SK-N-SH (cell line): ENCODE measurements around the gene ACTN4. TPM values are rescaled to one million over a fixed set of nuclear protein-coding genes. Genes with fewer than 3 reads are reported as not detected.

Experiments used
- CTCF ChIA-PET: fragments of 300-600, 350-600 bp; formaldehyde crosslinking; extraction: SDS; loops from one replicate; lab custom pipeline; 2021; lab: Yijun Ruan, JAX
- POLR2A ChIA-PET: fragments of 350-600 bp; sonication (Branson Sonifier 250); formaldehyde crosslinking; extraction: SDS; loops from one replicate; lab custom pipeline; 2020; ENCODE audit warnings: antibody characterized with exemption, inconsistent platforms; lab: Yijun Ruan, JAX
- DNase-seq: peaks from one replicate; pipeline ENCODE4 v3.0.0; 2012
- H2AFZ ChIP-seq: fragments of 200-600 bp; sonication (generic); 2 replicates; pipeline ENCODE4 v1.8.1; 2016; ENCODE audit warnings: antibody characterized with exemption, mild to moderate bottlenecking, low read depth
- H3F3A ChIP-seq: fragments of 200-600 bp; sonication (generic); replicated peaks from 2 replicates; pipeline ENCODE3; 2016; ENCODE audit warnings: antibody characterized with exemption, mild to moderate bottlenecking; ENCODE audit not compliant: insufficient read depth
- H3K27ac ChIP-seq, 2 experiments: fragments of 200-500 bp in 1 of 2; fragments of 200-600 bp in 1 of 2; sonication (Bioruptor generic) in 1 of 2; sonication (generic), shearing (Covaris generic) in 1 of 2; 2 replicates each; pipeline versions ENCODE4 v1.5.1 to v1.6.1; 2014 to 2016; ENCODE audit warnings: low read depth in 2 of 2, inconsistent platforms in 1 of 2, low read length in 1 of 2, mild to moderate bottlenecking in 1 of 2, mixed read lengths in 1 of 2
- H3K27me3 ChIP-seq: fragments of 200-600 bp; sonication (generic), shearing (Covaris generic); 2 replicates; pipeline ENCODE4 v1.6.1; 2016; ENCODE audit warnings: mixed run types; ENCODE audit not compliant: insufficient read depth
- H3K36me3 ChIP-seq, 2 experiments: fragments of 200-500 bp in 1 of 2; fragments of 200-600 bp in 1 of 2; sonication (Bioruptor generic) in 1 of 2; sonication (generic) in 1 of 2; replicated peaks in 1 of 2; 2 replicates each; pipeline versions ENCODE3 to v1.5.1; 2014 to 2016; ENCODE audit warnings: low read length in 1 of 2, mild to moderate bottlenecking in 1 of 2; ENCODE audit not compliant: insufficient read depth in 2 of 2, control insufficient read depth in 1 of 2
- H3K4me1 ChIP-seq, 2 experiments: fragments of 200-500 bp in 1 of 2; fragments of 200-600 bp in 1 of 2; sonication (Bioruptor generic) in 1 of 2; sonication (generic), shearing (Covaris generic) in 1 of 2; 2 replicates each; pipeline versions ENCODE4 v1.5.1 to v1.6.1; 2014 to 2016; ENCODE audit warnings: low read depth in 1 of 2, low read length in 1 of 2, mixed run types in 1 of 2; ENCODE audit not compliant: insufficient read depth in 2 of 2, control insufficient read depth in 1 of 2
- H3K4me2 ChIP-seq: fragments of 200-600 bp; sonication (generic), shearing (Covaris generic); 2 replicates; pipeline ENCODE4 v1.6.1; 2017; ENCODE audit warnings: mixed run types
- H3K4me3 ChIP-seq, 2 experiments: fragments of 200-500 bp in 1 of 2; fragments of 200-600 bp in 1 of 2; sonication (Bioruptor generic) in 1 of 2; sonication (generic), shearing (Covaris generic) in 1 of 2; 2 replicates each; pipeline versions ENCODE4 v1.5.1 to v1.8.1; 2014 to 2016; ENCODE audit warnings: low read depth in 2 of 2, inconsistent platforms in 1 of 2, low read length in 1 of 2, mild to moderate bottlenecking in 1 of 2, mixed read lengths in 1 of 2, moderate library complexity in 1 of 2
- H3K79me2 ChIP-seq: fragments of 200-600 bp; sonication (generic); 2 replicates; pipeline ENCODE4 v1.8.1; 2017; ENCODE audit warnings: mild to moderate bottlenecking; ENCODE audit not compliant: insufficient read depth
- H3K9ac ChIP-seq: fragments of 200-600 bp; sonication (generic); 2 replicates; pipeline ENCODE4 v1.6.1; 2017; ENCODE audit warnings: mixed run types
- H3K9me2 ChIP-seq: fragments of 200-600 bp; sonication (generic); 2 replicates; pipeline ENCODE4 v1.6.1; 2017; ENCODE audit warnings: mixed run types
- H3K9me3 ChIP-seq: fragments of 200-600 bp; sonication (generic); 2 replicates; pipeline ENCODE4 v1.6.1; 2017; ENCODE audit warnings: mixed run types, mild to moderate bottlenecking, moderate library complexity
- H4K20me1 ChIP-seq: fragments of 200-600 bp; sonication (generic); 2 replicates; pipeline ENCODE4 v1.6.1; 2017; ENCODE audit warnings: mild to moderate bottlenecking, mixed run types; ENCODE audit not compliant: insufficient read depth
- CHD2 ChIP-seq: fragments of 150-350 bp; IDR thresholded peaks from 2 replicates; pipeline ENCODE4 v1.6.1; 2018; ENCODE audit warnings: low read length; ENCODE audit not compliant: partially characterized antibody
- EZH2phosphoT487 ChIP-seq: fragments of 200-600 bp; sonication (generic); IDR thresholded peaks from 2 replicates; pipeline ENCODE4 v1.6.1; 2017; ENCODE audit warnings: low read depth, mixed run types, mild to moderate bottlenecking, antibody characterized with exemption, moderate library complexity, borderline replicate concordance
- FOXJ3 ChIP-seq: sonication (generic); formaldehyde crosslinking; IDR thresholded peaks from 2 replicates; pipeline ENCODE4 v1.5.1; 2020; ENCODE audit warnings: mild to moderate bottlenecking, missing genetic modification reagents
- GATA2 ChIP-seq: sonication (generic); formaldehyde crosslinking; IDR thresholded peaks from 2 replicates; pipeline ENCODE4 v1.5.0; 2020; ENCODE audit warnings: mild to moderate bottlenecking, missing genetic modification reagents
- NRF1 ChIP-seq: IDR thresholded peaks from 2 replicates; pipeline ENCODE4 v1.6.1; 2012; ENCODE audit warnings: low read depth, mild to moderate bottlenecking, low read length
- RAD21 ChIP-seq: IDR thresholded peaks from 2 replicates; pipeline ENCODE4 v1.6.1; 2012; ENCODE audit warnings: mild to moderate bottlenecking, low read length
- RCOR1 ChIP-seq: fragments of 150-350 bp; IDR thresholded peaks from 2 replicates; pipeline ENCODE4 v1.6.1; 2017; ENCODE audit warnings: antibody characterized with exemption, low read length
- RFX5 ChIP-seq: IDR thresholded peaks from 2 replicates; pipeline ENCODE4 v1.6.1; 2012; ENCODE audit warnings: mild to moderate bottlenecking, improper control_type of control experiment, low read length
- TAF1 ChIP-seq: IDR thresholded peaks from 2 replicates; pipeline ENCODE4 v1.6.1; 2012; ENCODE audit warnings: low read depth, mild to moderate bottlenecking, low read length, moderate library complexity, borderline replicate concordance
- WGBS: methylation state at CpG from one replicate; pipeline ENCODE4 v1.1.6; 2017; ENCODE audit warnings: low lambda C conversion rate; 5-methylcytosine and 5-hydroxymethylcytosine counted together
- polyA plus RNA-seq, 3 experiments: library from polyadenylated mRNA; depleted of rRNA; stranded (reverse); fragments of >200 nt; gene quantifications; 2 replicates each; pipeline ENCODE4 v1.2.3, GENCODE V29; 2012
- TF ChIP-seq, protein P1 (sequence below): fragments of 150-350 bp; IDR thresholded peaks from 2 replicates; pipeline ENCODE4 v1.6.1; 2017; ENCODE audit warnings: antibody characterized with exemption, low read length, low read depth, borderline replicate concordance
- TF ChIP-seq, protein P2 (sequence below): IDR thresholded peaks from 2 replicates; pipeline ENCODE4 v1.4.0; 2012; ENCODE audit warnings: low read depth

The ACTN4 gene
- polyA plus RNA-seq, 1 of the 3 experiments (the other 2 are of a cell fraction): 598 TPM

DNA sequence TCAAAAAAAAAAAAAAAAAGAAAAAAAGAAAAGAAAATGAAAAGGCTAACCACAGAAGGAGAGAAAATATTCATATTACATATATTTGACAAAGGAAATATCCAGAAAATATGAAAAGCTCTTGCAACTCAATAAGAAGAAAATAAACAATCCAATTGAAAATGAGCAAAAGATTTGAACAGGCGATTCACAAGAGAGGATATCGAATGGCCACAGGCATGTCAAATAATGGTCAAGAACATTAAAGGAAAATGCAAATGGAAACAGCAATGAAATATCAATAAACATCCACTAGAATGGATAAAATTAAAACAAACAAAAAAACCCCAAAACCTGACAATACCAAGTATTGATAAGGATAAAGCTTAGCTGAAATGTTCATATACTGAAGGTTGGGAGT, 117.8 kb downstream of the ACTN4 start:
- Histone ChIP-seq H3K9me2 (no peaks in the 10 kb centered on the region), H3K4me2 (no peak overlapping the region), H3K36me3 (no peaks in the 10 kb centered on the region), H3K9ac (no peak overlapping the region), H3K4me1 (no peaks in the 10 kb centered on the region), H4K20me1 (no peaks in the 10 kb centered on the region), H3K79me2 (no peaks in the 10 kb centered on the region), H2AFZ (no peak overlapping the region), H3K9me3 (no peaks in the 10 kb centered on the region), H3K27ac (no peak overlapping the region), H3K27me3 (no peaks in the 10 kb centered on the region), H3F3A (no peaks in the 10 kb centered on the region), H3K4me3 (no peak overlapping the region)
- DNase-seq: no peak
- TF ChIP-seq TAF1 (no peak), FOXJ3 (CRISPR knock-in tag) (no peak), GATA2 (CRISPR knock-in tag) (no peak), RFX5 (no peak), NRF1 (no peak), CHD2 (no peak), RCOR1 (no peak), RAD21 (no peak)
- TF ChIP-seq, protein P1, sequence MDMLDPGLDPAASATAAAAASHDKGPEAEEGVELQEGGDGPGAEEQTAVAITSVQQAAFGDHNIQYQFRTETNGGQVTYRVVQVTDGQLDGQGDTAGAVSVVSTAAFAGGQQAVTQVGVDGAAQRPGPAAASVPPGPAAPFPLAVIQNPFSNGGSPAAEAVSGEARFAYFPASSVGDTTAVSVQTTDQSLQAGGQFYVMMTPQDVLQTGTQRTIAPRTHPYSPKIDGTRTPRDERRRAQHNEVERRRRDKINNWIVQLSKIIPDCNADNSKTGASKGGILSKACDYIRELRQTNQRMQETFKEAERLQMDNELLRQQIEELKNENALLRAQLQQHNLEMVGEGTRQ: no peak
- TF ChIP-seq, protein P2, sequence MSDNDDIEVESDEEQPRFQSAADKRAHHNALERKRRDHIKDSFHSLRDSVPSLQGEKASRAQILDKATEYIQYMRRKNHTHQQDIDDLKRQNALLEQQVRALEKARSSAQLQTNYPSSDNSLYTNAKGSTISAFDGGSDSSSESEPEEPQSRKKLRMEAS: no peak
- 83% methylated on average over 2 of the region's 2 CpGs for WGBS
- CTCF ChIA-PET: interaction anchor here (0.6 kb wide), 1 partner anchor 17 kb away, joined by 3 read pairs; no protein-coding TSS in a partner anchor
- POLR2A ChIA-PET: no interaction called here

DNA sequence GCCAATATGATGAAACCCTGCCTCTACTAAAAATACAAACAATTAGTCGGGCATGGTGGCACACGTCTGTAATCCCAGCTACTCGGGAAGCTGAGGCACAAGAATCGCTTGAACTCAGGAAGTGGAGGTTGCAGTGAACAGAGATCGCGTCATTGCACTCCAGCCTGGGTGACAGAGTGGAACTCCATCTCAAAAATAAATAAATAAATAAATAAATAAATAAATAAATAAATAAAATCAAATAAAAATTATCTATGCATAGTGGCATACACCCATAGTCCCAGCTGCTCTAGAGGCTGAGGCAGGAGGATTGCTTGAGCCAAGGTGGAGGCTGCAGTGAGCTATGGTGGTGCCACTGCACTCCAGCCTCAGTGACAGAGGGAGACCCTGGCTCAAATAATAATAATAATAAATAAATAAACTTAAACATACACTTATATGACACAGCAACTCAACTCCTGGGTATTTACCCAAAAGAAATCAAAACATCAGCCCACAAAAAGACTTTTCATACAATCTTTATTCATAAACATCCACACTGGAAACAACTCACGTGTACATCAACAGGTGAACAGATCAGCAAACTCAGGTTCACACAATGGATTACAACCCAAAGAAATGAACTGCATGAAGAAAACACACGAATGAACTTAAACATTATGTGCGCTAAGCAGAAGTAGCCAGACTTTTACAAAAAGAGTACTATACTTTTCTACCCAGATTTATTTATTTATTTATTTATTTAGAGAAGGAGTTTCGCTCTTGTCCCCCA, 119.0 kb downstream of the ACTN4 start:
- no peak for TF ChIP-seq TAF1
- no peak for TF ChIP-seq EZH2phosphoT487
- TF ChIP-seq, all 33 proteins: peak for 0
- Histone ChIP-seq H3K4me1 (no peaks in the 10 kb centered on the region), H3K36me3 (no peaks in the 10 kb centered on the region), H3K9ac (no peak overlapping the region), H3K9me3 (no peaks in the 10 kb centered on the region), H2AFZ (no peak overlapping the region), H4K20me1 (no peaks in the 10 kb centered on the region), H3K27ac (no peak overlapping the region), H3K79me2 (no peaks in the 10 kb centered on the region), H3F3A (no peaks in the 10 kb centered on the region), H3K9me2 (no peaks in the 10 kb centered on the region), H3K4me2 (no peak overlapping the region), H3K27me3 (no peaks in the 10 kb centered on the region), H3K4me3 (no peak overlapping the region)
- POLR2A ChIA-PET: no interaction called here
- DNase-seq: no peak
- 91% methylated on average over 10 of the region's 10 CpGs for WGBS
- CTCF ChIA-PET: no interaction called here
